Spleen (tissue), 7 donors: ENCODE results near the gene NBPF26.
"Not testable (repeated sequence)": the region's sequence is repeated elsewhere in the genome, so short reads cannot be mapped to it uniquely, and the experiment has no call there.

Experiments
- CTCF ChIP-seq, 11 experiments: fragments of 200-600 bp in 7 of 11; fragments of 450-650 bp in 4 of 11; sonication (generic) in 4 of 11; IDR thresholded peaks in 8 of 11; conservative IDR thresholded peaks in 3 of 11; 1 replicate in 7 of 11; 2 replicates in 4 of 11; pipeline versions ENCODE4 v1.4.0 to v1.8.0; 2016 to 2021; ENCODE audit warnings: antibody characterized with exemption in 11 of 11, inconsistent platforms in 4 of 11, mild to moderate bottlenecking in 1 of 11
- POLR2A ChIP-seq, 3 donors: fragments of 450-650 bp; IDR thresholded peaks; one replicate each; pipeline ENCODE4 v1.5.1; 2017; ENCODE audit warnings: antibody characterized with exemption in 3 of 3, mild to moderate bottlenecking in 1 of 3
- POLR2AphosphoS5 ChIP-seq, 3 donors: sonication (generic); formaldehyde crosslinking; IDR thresholded peaks; one replicate each; pipeline ENCODE4 v1.5.1; 2017; ENCODE audit warnings: antibody characterized with exemption in 3 of 3
- donor health status: DM: no; HTN: no; CAD: no; lungs with moderate emphysema.
- donor health status: DM: no; HTN: no; CAD: no.
- donor health status: DM: no; HTN: no; CAD: no.

GRCh38 chr1:120724507-120724906, 762 bp downstream of the NBPF26 start:
- not testable (repeated sequence) for TF ChIP-seq POLR2A (IDR thresholded peaks at IDR 0.05); POLR2AphosphoS5 (IDR thresholded peaks at IDR 0.05); CTCF (IDR thresholded peaks at IDR 0.05 in 8 of 11, conservative IDR thresholded peaks at IDR 0.05 in 3 of 11)
